Measurements from ENCODE around the gene HYOU1. TPM values are rescaled to one million over a fixed set of nuclear protein-coding genes. Genes with fewer than 3 reads are reported as not detected.

Gene HYOU1
- total RNA-seq, 1 experiment from 2014 or later, result 228 TPM

DNA sequence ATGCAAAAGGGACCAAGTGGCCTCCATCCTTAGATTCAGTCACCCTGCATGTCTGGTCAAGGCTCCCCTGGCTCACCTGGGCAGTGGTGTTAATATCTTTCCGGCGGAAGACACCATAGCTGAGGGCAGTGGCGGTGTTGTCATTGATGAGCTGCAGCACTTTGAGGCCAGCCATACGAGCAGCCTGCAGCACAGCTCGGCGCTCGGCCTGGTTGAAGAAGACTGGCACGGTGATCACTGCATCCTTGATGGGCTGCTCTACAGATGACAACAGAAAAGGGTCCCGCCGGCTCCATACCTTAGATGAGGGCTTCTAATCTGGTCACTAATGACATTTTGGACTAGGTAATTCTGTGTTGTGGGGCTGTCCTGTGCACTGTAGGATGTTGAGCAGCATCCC, 2.6 kb downstream of the HYOU1 start:
- H3K18ac ChIP-seq (ENCODE audit: insufficient read length, low read depth, low read length), result no peak overlapping the region
- no peak overlapping the region for H2BK12ac ChIP-seq (ENCODE audit: insufficient read length, low read depth, low read length)
- H3K9ac ChIP-seq (ENCODE audit: extremely low read depth, insufficient read length, low read length), result no peak overlapping the region
- H2AFZ ChIP-seq (ENCODE audit: low read length), result no peak overlapping the region
- H4K20me1 ChIP-seq (ENCODE audit: control insufficient read depth, insufficient read depth, insufficient read length), result no peaks in the 10 kb centered on the region
- no peaks in the 10 kb centered on the region for H3K9me3 ChIP-seq (ENCODE audit: control insufficient read depth, low read depth, low read length)
- TF ChIP-seq CTCF (conservative IDR thresholded peaks at IDR 0.05), result no peak
- peaks cover 6% of the 10 kb centered on the region for H3K23me2 ChIP-seq (ENCODE audit: insufficient read length, low read depth, low read length, poor library complexity, severe bottlenecking)
- H3K4ac ChIP-seq (ENCODE audit: low read depth, low read length), result no peak overlapping the region
- Mint-ChIP-seq H3K36me3 (ENCODE audit: insufficient read depth in 1 of 3, low read depth in 3 of 3) (peaks cover 66 to 69% (median 67%) of the 10 kb centered on the region in 3 experiments), H3K27ac (no peak overlapping the region), H3K4me3 (peak overlapping the region in 1 of 2 experiments; percentile 99; a peak in 1 of 5 replicates), H3K27me3 (ENCODE audit: low read depth) (no peaks in the 10 kb centered on the region), H3K9me3 (peaks cover 0 to 2% of the 10 kb centered on the region in 2 experiments; a peak in 3 of 5 replicates), H3K4me1 (peaks cover 13 to 22% of the 10 kb centered on the region in 2 experiments)
- no peak overlapping the region for H2BK5ac ChIP-seq (ENCODE audit: insufficient read length, low read length)
- H3K79me1 ChIP-seq (ENCODE audit: insufficient read depth, low read depth, low read length, poor library complexity, severe bottlenecking), result peaks cover 13% of the 10 kb centered on the region
- H2AK5ac ChIP-seq (ENCODE audit: insufficient read length, low read length), result no peak overlapping the region
- no peak for DNase-seq
- H3K27ac ChIP-seq (ENCODE audit: insufficient read length, low read depth, low read length), result no peak overlapping the region
- H2BK120ac ChIP-seq (ENCODE audit: low read depth, low read length, poor library complexity, severe bottlenecking), result no peak overlapping the region
- no peak overlapping the region for H3K4me2 ChIP-seq (ENCODE audit: insufficient read depth, insufficient read length, low read length)
- H3K14ac ChIP-seq (ENCODE audit: insufficient read depth, low read length), result no peak overlapping the region
- no peak overlapping the region for H4K8ac ChIP-seq (replicated peaks; ENCODE audit: insufficient read length, low read depth, low read length)
- H3K27me3 ChIP-seq (ENCODE audit: insufficient read depth, low read length), result 0 out of 2 replicates have a peak, but pooled peaks cover 3% of the 10 kb centered on the region
- WGBS (ENCODE audit: extremely low coverage, insufficient read length, low lambda C conversion rate), result no CpG with 5 or more reads among the region's 10 CpGs
- H4K91ac ChIP-seq (ENCODE audit: insufficient read length, low read depth, low read length), result no peak overlapping the region
- H2BK15ac ChIP-seq (ENCODE audit: low read depth, low read length), result no peak overlapping the region
- no peak overlapping the region for H4K5ac ChIP-seq (ENCODE audit: insufficient read length, low read depth, low read length)
- H3T11ph ChIP-seq (ENCODE audit: low read length), result no peak overlapping the region
- H3K4me1 ChIP-seq (ENCODE audit: insufficient read depth, low read length), result no peaks in the 10 kb centered on the region; the same call in 1 of the 2 replicates
- H2BK20ac ChIP-seq (ENCODE audit: low read depth, low read length, poor library complexity, severe bottlenecking), result no peak overlapping the region
- no peak overlapping the region for H3K56ac ChIP-seq (ENCODE audit: insufficient read length, low read depth, low read length)
- no peak overlapping the region for H3K23ac ChIP-seq (ENCODE audit: insufficient read length, low read depth, low read length)
- H3K79me2 ChIP-seq (ENCODE audit: insufficient read depth, low read length), result peaks cover 10% of the 10 kb centered on the region

All from H9 (cell line).